WTC11 (cell line): ENCODE results near the gene NXF1. TPM values are rescaled to one million over a fixed set of nuclear protein-coding genes. Genes with fewer than 3 reads are reported as not detected.
A peak's percentile ranks its signal among the peaks of the same experiment; 100 is the strongest.

Experiments used
- ATAC-seq: fragments of 200-7000 bp; cut with Tn5 transposase; 2 replicates; pipeline ENCODE4 v1.10.0; 2021; ENCODE audit warnings: mild to moderate bottlenecking, moderate library complexity
- CTCF ChIA-PET: fragments of 300-600 bp; sonication (Branson Sonifier 250); formaldehyde crosslinking; loops from one replicate; lab custom pipeline; 2021; ENCODE audit warnings: antibody characterized with exemption; lab: Charles Lee
- POLR2A ChIA-PET: fragments of 350-600 bp; sonication (Branson Sonifier 250); formaldehyde crosslinking; loops from one replicate; lab custom pipeline; 2021; ENCODE audit warnings: antibody characterized with exemption; lab: Charles Lee
- DNase-seq: peaks from one replicate; pipeline ENCODE4 v3.0.0; 2021; ENCODE audit warnings: low spot score
- H3K27ac Mint-ChIP-seq: 2 replicates; pipeline ENCODE4 v1.8.0; 2021; ENCODE audit warnings: mixed read lengths
- H3K27me3 Mint-ChIP-seq: 2 replicates; pipeline ENCODE4 v1.8.0; 2021; ENCODE audit warnings: low read depth, mild to moderate bottlenecking, moderate library complexity, mixed read lengths
- H3K36me3 Mint-ChIP-seq: 2 replicates; pipeline ENCODE4 v1.8.0; 2021; ENCODE audit warnings: mixed read lengths
- H3K4me1 Mint-ChIP-seq: 2 replicates; pipeline ENCODE4 v1.8.0; 2022; ENCODE audit warnings: mixed read lengths
- H3K4me3 Mint-ChIP-seq: 2 replicates; pipeline ENCODE4 v1.8.0; 2021; ENCODE audit warnings: mild to moderate bottlenecking, moderate library complexity, mixed read lengths
- H3K9me3 Mint-ChIP-seq: 2 replicates; pipeline ENCODE4 v1.8.0; 2021; ENCODE audit warnings: mixed read lengths
- CBFB ChIP-seq: sonication (generic); formaldehyde crosslinking; IDR thresholded peaks from 2 replicates; pipeline ENCODE4 v1.8.1; 2022; ENCODE audit warnings: mild to moderate bottlenecking, low read depth, missing genetic modification reagents
- ELF4 ChIP-seq: sonication (generic); formaldehyde crosslinking; IDR thresholded peaks from 2 replicates; pipeline ENCODE4 v1.8.1; 2022; ENCODE audit warnings: low read depth, mild to moderate bottlenecking, moderate library complexity, missing genetic modification reagents
- ETV6 ChIP-seq: sonication (generic); formaldehyde crosslinking; IDR thresholded peaks from 2 replicates; pipeline ENCODE4 v1.8.1; 2022; ENCODE audit warnings: mild to moderate bottlenecking, missing genetic modification reagents
- FOXP4 ChIP-seq: sonication (generic); formaldehyde crosslinking; IDR thresholded peaks from 2 replicates; pipeline ENCODE4 v1.8.0; 2022; ENCODE audit warnings: mild to moderate bottlenecking, missing genetic modification reagents
- JAZF1 ChIP-seq: fragments of 250-450 bp; sonication (Bioruptor Pico); IDR thresholded peaks from 2 replicates; pipeline ENCODE4 v1.9.0; 2021; ENCODE audit warnings: moderate library complexity, mild to moderate bottlenecking, inconsistent platforms
- MAX ChIP-seq: sonication (generic); formaldehyde crosslinking; IDR thresholded peaks from 2 replicates; pipeline ENCODE4 v1.8.0; 2022; ENCODE audit warnings: mild to moderate bottlenecking, missing genetic modification reagents
- MXD4 ChIP-seq: fragments of 250-450 bp; sonication (Bioruptor Pico); IDR thresholded peaks from 2 replicates; pipeline ENCODE4 v1.8.0; 2021; ENCODE audit warnings: mild to moderate bottlenecking, moderate library complexity, borderline replicate concordance
- NR2C2 ChIP-seq: sonication (generic); formaldehyde crosslinking; IDR thresholded peaks from 2 replicates; pipeline ENCODE4 v1.8.0; 2022; ENCODE audit warnings: mild to moderate bottlenecking, missing genetic modification reagents
- NR3C1 ChIP-seq: sonication (generic); formaldehyde crosslinking; conservative IDR thresholded peaks from 2 replicates; pipeline ENCODE4 v1.8.1; 2023; ENCODE audit warnings: low read depth, mild to moderate bottlenecking, missing genetic modification reagents
- PREB ChIP-seq: sonication (generic); formaldehyde crosslinking; IDR thresholded peaks from 2 replicates; pipeline ENCODE4 v1.8.1; 2022; ENCODE audit warnings: mild to moderate bottlenecking, missing genetic modification reagents, moderate library complexity, borderline replicate concordance
- RELA ChIP-seq: sonication (generic); formaldehyde crosslinking; IDR thresholded peaks from 2 replicates; pipeline ENCODE4 v1.8.1; 2022; ENCODE audit warnings: missing genetic modification reagents, mild to moderate bottlenecking, borderline replicate concordance
- SMAD3 ChIP-seq: sonication (generic); formaldehyde crosslinking; IDR thresholded peaks from 2 replicates; pipeline ENCODE4 v1.8.0; 2022; ENCODE audit warnings: missing genetic modification reagents, mild to moderate bottlenecking, borderline replicate concordance
- SP1 ChIP-seq: sonication (generic); formaldehyde crosslinking; conservative IDR thresholded peaks from 2 replicates; pipeline ENCODE4 v1.8.1; 2022; ENCODE audit warnings: missing genetic modification reagents
- TEAD1 ChIP-seq: sonication (generic); formaldehyde crosslinking; IDR thresholded peaks from 2 replicates; pipeline ENCODE4 v1.8.0; 2022; ENCODE audit warnings: mild to moderate bottlenecking, missing genetic modification reagents
- TP53 ChIP-seq: sonication (generic); formaldehyde crosslinking; IDR thresholded peaks from 2 replicates; pipeline ENCODE4 v1.8.1; 2023; ENCODE audit warnings: mild to moderate bottlenecking, missing genetic modification reagents
- ZBTB43 ChIP-seq: sonication (generic); formaldehyde crosslinking; IDR thresholded peaks from 2 replicates; pipeline ENCODE4 v1.8.1; 2023; ENCODE audit warnings: mild to moderate bottlenecking, missing genetic modification reagents
- ZNF121 ChIP-seq: sonication (generic); formaldehyde crosslinking; IDR thresholded peaks from 2 replicates; pipeline ENCODE4 v1.8.0; 2023; ENCODE audit warnings: missing genetic modification reagents
- ZNF232 ChIP-seq: sonication (generic); formaldehyde crosslinking; IDR thresholded peaks from 2 replicates; pipeline ENCODE4 v1.8.0; 2022; ENCODE audit warnings: mild to moderate bottlenecking, missing genetic modification reagents
- ZNF396 ChIP-seq: fragments of 250-450 bp; sonication (Bioruptor Pico); IDR thresholded peaks from 2 replicates; pipeline ENCODE4 v1.8.0; 2021; ENCODE audit warnings: mild to moderate bottlenecking, moderate library complexity, borderline replicate concordance
- ZNF425 ChIP-seq: fragments of 250-450 bp; sonication (Bioruptor Pico); conservative IDR thresholded peaks from 2 replicates; pipeline ENCODE4 v1.9.0; 2021; ENCODE audit warnings: mild to moderate bottlenecking
- total RNA-seq: library from RNA; stranded (reverse); gene quantifications from 3 replicates; pipeline ENCODE4 v1.2.3, GENCODE V29; 2021
- TF ChIP-seq, protein P1 (sequence below): sonication (generic); formaldehyde crosslinking; IDR thresholded peaks from 2 replicates; pipeline ENCODE4 v1.8.1; 2022; ENCODE audit warnings: missing genetic modification reagents, borderline replicate concordance
- TF ChIP-seq, protein P2 (sequence below): sonication (generic); formaldehyde crosslinking; IDR thresholded peaks from 2 replicates; pipeline ENCODE4 v1.8.1; 2023; ENCODE audit warnings: mild to moderate bottlenecking, moderate library complexity, missing genetic modification reagents
- TF ChIP-seq, protein P3 (sequence below): sonication (generic); formaldehyde crosslinking; IDR thresholded peaks from 2 replicates; pipeline ENCODE4 v1.8.0; 2023; ENCODE audit warnings: missing genetic modification reagents

NXF1 gene
- total RNA-seq, 1 experiment from 2014 or later, result 43.2 TPM

GRCh38 chr11:62796281-62796680 lies 9.0 kb downstream of the NXF1 start:
- Mint-ChIP-seq H3K27ac (peak overlapping the region; percentile 71), H3K27me3 (no peaks in the 10 kb centered on the region), H3K4me3 (no peak overlapping the region), H3K4me1 (peaks cover 8% of the 10 kb centered on the region), H3K9me3 (no peaks in the 10 kb centered on the region)
- CTCF ChIA-PET, result interaction anchor here (0.6 to 2.5 kb wide), 5 partner anchors 10 to 90 kb away, joined by 3 to 17 read pairs (median 4); partner anchors contain the start of genes POLR2G, SLC3A2 and TMEM179B
- DNase-seq, result no peak
- TF ChIP-seq ZNF425 (CRISPR knock-in tag) (no peak), SP1 (CRISPR knock-in tag) (no peak), TP53 (CRISPR knock-in tag) (no peak), NR3C1 (CRISPR knock-in tag) (no peak), MAX (no peak), RELA (CRISPR knock-in tag) (no peak), PREB (no peak), ZNF396 (no peak), CBFB (CRISPR knock-in tag) (no peak), MXD4 (no peak), ZBTB43 (CRISPR knock-in tag) (no peak), ETV6 (CRISPR knock-in tag) (no peak), ZNF121 (no peak), TEAD1 (no peak)
- TF ChIP-seq, protein P1, sequence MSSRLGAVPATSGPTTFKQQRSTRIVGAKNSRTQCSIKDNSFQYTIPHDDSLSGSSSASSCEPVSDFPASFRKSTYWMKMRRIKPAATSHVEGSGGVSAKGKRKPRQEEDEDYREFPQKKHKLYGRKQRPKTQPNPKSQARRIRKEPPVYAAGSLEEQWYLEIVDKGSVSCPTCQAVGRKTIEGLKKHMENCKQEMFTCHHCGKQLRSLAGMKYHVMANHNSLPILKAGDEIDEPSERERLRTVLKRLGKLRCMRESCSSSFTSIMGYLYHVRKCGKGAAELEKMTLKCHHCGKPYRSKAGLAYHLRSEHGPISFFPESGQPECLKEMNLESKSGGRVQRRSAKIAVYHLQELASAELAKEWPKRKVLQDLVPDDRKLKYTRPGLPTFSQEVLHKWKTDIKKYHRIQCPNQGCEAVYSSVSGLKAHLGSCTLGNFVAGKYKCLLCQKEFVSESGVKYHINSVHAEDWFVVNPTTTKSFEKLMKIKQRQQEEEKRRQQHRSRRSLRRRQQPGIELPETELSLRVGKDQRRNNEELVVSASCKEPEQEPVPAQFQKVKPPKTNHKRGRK (CRISPR knock-in tag), result no peak
- TF ChIP-seq, all 79 proteins: peak for 0
- POLR2A ChIA-PET, result interaction anchor here (0.6 kb wide), 2 partner anchors 33 to 67 kb away, joined by 3 read pairs; no protein-coding TSS in a partner anchor
- no peak for ATAC-seq
- H3K36me3 Mint-ChIP-seq, result peaks cover 69% of the 10 kb centered on the region

DNA sequence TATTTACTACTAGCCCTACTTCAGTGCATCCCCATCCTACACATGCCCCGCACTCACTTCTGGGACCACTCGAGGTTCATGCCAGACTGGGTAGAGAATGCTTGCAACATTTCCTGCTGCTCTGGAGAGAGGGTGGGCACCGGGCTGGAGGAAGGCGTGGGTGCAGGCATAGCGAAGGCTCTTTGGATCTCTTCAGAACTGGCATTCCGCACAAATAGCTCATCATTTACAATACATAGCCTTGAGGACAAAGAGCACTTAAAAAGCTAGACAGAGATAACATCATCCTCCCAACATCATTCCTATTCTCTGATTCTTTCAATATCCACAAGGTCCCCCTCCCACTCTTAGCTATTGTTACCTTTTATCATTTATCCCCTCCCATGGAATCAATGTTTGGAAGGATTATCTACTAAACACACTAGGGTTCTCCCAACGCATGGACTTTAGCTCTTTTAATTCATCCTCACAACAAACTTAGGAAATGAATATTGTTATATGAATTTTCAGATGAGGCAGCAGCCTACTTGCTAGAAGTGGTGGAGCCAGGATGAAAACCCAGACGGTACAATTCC lies 11.0 kb downstream of the NXF1 start:
- H3K27me3 Mint-ChIP-seq, result no peaks in the 10 kb centered on the region
- ChIA-PET POLR2A (interaction anchor here (1.0 kb wide), 1 partner anchor 38 kb away, joined by 3 read pairs; the partner anchor contains the start of gene STX5), CTCF (interaction anchor here (0.6 to 1.0 kb wide), 2 partner anchors 90 to 175 kb away, joined by 3 read pairs; no protein-coding TSS in a partner anchor)
- no peaks in the 10 kb centered on the region for H3K9me3 Mint-ChIP-seq
- H3K36me3 Mint-ChIP-seq, result peaks cover 73% of the 10 kb centered on the region
- no peak overlapping the region for H3K27ac Mint-ChIP-seq
- H3K4me1 Mint-ChIP-seq, result peaks cover 18% of the 10 kb centered on the region
- DNase-seq (no peak), ATAC-seq (no peak)
- H3K4me3 Mint-ChIP-seq, result no peak overlapping the region
- no peak for TF ChIP-seq NR3C1 (CRISPR knock-in tag)
- TF ChIP-seq MXD4, result no peak
- TF ChIP-seq ELF4 (CRISPR knock-in tag), result no peak
- TF ChIP-seq SMAD3 (CRISPR knock-in tag), result no peak
- TF ChIP-seq MAX, result no peak
- TF ChIP-seq ZNF232 (CRISPR knock-in tag), result no peak
- TF ChIP-seq, protein P2, sequence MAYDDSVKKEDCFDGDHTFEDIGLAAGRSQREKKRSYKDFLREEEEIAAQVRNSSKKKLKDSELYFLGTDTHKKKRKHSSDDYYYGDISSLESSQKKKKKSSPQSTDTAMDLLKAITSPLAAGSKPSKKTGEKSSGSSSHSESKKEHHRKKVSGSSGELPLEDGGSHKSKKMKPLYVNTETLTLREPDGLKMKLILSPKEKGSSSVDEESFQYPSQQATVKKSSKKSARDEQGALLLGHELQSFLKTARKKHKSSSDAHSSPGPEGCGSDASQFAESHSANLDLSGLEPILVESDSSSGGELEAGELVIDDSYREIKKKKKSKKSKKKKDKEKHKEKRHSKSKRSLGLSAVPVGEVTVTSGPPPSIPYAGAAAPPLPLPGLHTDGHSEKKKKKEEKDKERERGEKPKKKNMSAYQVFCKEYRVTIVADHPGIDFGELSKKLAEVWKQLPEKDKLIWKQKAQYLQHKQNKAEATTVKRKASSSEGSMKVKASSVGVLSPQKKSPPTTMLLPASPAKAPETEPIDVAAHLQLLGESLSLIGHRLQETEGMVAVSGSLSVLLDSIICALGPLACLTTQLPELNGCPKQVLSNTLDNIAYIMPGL, result no peak
- TF ChIP-seq JAZF1 (CRISPR knock-in tag), result no peak
- TF ChIP-seq NR2C2, result no peak
- TF ChIP-seq FOXP4 (CRISPR knock-in tag), result no peak
- TF ChIP-seq, protein P3, sequence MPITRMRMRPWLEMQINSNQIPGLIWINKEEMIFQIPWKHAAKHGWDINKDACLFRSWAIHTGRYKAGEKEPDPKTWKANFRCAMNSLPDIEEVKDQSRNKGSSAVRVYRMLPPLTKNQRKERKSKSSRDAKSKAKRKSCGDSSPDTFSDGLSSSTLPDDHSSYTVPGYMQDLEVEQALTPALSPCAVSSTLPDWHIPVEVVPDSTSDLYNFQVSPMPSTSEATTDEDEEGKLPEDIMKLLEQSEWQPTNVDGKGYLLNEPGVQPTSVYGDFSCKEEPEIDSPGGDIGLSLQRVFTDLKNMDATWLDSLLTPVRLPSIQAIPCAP, result no peak
